GM18508 (cell line): ENCODE results near the gene ETS2.

ENCODE experiments used
- ATAC-seq: cut with Tn5 transposase; IDR thresholded peaks from one replicate; pipeline ENCODE4 v1.9.1; 2021; ENCODE audit warnings: moderate number of reproducible peaks; ENCODE audit not compliant: insufficient read depth, unreplicated experiment

Gene ETS2

DNA sequence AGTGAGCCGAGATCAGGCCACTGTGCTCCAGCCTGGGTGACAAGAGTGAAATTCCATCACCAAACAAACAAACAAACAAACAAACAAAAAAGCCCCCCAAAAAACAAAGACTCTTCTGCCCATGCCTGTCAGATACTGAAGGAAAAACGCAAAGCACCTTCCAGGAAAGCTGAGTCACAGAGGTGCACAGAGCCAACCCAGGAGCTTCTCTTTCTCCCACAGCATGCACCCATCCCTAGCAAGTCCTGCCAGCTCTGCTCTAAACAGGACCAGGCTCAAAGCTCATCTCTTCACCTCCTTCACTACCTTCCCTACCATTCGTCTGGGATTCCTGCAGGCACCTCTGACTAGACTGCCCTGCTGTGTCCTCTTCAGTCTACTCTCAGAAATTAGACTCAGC is 46.5 kb downstream of the ETS2 start:
- ATAC-seq: no peak

DNA sequence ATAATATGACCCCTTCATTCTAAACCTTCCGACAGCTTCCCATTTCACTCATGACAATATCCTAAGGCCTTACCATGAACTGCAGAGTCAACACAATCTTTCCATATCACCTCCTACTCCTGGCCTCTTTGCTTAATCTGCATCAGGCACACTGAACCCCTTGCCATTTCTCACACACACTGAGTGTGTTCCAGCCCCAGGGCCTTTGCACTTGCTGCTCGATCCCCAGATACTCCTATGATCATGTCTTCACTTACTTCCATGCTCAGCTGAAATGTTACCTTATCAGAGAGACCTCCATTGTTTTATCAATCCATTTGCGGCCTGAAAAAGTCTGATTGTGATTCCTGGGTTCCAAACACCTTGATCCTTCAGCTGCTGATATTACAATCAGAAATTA is 47.0 kb downstream of the ETS2 start:
- no peak for ATAC-seq

DNA sequence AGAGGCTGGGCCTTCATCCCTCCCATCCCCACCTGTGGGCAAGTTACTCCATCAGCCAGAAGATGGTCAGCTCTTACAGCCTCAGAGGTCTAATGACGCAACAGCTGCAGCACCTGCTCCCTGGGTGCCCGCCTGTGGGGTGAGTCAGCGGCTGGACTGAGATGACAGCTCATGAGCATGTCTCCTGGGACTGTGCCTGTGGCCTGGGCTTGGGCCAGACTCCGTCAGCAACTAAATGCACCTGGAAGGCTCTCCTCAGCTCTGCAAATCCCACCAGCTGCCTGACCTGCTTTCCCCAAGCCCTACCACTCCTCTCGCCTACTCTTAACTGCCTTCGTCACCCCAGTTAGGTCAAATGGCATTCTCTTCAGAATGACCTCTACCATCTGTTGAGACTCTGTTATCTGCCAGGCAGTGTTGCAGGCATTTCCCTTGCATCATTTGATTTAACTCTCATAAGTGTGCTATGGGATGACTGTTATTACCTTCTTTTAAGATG is 47.7 kb downstream of the ETS2 start:
- ATAC-seq: no peak

DNA sequence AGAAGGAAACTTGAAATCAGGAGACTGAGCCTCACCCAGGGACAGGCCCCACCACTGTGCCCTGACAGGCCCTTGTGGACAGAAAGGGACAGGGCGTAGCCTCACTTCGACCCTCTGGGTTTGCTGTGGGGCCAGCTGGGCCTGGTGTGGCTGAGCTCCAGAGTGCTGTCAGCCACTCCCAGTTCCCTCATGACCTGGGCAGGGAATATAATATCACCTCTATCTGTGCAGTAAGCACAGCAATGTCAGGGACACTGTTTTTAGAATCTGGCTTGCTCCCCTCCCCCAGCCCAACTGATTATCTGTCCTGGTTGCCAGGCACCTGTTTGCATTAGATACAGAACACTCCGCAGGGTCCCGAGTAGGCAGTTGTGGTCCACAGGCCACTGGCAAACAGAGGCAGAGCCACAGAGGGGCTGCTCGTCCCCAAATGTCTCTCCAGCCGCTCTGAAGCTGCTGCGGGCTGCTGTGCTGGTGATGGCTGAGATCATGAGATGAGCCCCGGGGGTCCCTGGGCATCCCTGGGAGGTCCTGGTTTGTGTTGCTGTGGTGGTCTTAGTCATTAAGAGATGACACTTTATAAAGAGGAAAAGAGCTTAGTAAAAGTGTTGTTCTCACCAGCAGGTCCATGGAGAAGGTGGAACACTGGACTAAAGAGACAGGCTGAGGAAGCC is 51.6 kb downstream of the ETS2 start:
- no peak for ATAC-seq

DNA sequence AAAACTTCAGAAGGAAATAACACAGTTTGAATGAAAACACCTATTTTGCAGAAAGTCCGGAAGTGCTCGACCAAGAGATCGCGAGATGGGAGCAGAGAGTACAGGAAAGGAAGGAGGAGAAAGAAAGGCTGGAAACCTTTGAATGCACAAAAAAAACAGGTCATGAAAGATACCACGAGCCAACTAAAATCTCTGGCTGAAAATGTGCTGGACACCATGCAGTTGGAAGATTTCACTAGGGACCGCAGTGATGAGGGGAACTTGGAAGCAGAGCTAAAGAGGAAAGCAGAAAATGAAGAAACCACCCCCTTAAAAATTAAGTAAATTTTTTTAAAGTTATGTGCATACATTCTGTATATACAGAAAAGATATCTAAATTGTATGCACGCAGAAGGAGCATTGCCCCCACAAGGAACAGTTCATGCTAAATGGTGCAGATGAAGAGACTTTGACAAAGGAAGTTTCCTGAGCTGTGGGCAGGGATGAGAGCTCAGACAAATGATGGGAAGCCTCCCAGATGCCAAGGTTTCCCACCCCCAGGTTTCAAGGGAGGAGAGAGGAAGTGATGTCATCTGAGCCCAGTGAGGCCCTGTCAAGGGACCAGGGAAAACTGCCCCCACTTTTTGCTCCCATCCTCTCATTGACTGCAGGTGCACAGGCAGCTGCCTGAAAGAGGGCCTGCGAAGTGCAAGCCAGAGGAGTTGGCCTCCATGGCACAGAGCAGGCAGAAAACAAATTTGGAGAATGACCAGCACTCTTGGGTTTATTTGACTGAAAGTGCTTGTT is 52.5 kb downstream of the ETS2 start:
- no peak for ATAC-seq

DNA sequence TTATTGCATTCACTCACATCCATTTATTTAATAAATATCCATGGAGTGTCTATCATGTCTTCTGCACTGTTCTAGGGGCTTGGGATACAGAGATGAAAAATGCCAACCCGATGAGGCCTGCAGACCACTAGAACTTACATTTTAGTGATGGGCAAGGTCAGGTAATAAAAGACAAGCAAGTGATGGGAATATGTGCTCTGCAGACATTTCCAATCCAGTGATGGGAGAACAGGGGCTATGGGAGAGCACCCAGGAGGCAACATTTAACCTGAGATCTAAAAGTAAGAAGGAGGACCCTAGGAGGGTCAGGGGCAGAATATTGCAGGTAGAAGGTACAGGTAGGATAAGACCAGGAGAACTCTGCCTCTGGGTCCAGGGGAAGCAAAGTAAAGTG is 53.1 kb downstream of the ETS2 start:
- no peak for ATAC-seq

DNA sequence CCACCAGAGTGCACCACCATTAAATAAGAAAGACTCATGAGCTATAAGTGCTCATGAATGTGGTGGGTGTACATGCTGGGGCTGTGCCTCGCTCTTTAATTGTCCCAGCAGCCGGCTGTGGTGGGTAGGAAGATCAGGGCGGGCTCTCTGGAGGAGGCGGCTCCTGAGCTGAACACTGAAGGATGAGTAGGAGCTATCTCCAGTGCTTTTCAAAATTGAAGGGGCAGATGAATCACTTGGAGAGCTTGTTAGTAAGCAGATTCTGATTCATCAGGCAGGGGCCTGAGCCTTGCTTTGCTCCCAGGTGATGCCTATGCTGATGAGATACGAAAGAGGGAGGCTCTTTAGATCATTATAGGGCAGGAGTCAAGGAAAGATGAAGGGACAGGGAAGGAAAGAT is 54.1 kb downstream of the ETS2 start:
- ATAC-seq: no peak

DNA sequence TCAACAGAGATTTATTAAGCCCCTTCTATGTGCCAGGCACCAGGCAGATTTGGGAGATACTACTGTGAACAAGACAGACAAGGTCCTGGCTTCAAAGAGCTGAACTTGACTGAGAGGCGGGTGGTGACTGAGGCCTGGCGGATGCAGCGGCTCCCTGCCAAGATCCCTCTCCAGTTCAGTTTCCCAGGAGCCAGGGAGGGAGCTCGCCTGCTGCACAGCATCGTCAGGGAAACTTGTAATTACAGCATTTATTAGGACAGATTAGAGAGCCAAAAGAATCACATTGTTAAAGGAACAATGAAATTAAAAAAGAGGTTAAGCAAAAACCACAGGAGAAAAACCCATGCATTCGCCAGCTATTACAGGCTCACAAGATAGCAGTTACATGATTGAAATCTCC is 55.3 kb downstream of the ETS2 start:
- ATAC-seq: no peak

DNA sequence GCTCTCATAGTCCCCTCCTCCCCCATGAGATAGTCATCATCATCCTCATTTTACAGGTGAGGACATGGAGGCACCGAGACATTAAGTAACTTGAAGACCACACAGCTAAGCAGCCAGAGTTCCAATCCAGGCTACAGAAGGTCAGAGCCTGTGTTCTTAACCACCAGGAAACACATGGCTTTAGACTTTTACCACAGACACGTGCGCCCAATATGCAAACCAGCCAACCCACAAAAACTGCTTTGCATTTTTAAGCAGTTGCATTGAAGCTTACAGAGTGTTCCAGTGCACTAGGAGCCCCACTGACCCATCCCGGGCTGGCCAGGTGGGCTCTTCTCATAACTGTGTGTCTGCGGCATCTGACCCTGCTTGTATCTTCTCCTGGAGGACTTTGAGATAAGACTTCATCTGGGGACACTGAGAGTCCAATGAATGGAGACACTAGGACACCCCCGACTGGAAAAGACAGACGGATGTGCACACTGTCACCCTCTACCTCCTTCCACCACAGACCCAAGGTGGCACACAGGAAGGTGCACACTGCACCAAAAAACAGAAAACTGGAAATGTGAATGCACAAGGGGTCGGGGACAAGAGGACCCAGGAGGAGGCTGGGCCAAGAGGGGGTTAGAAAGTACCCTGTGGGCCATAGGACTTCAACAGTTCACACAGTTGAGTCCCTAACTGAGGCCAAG is 56.4 kb downstream of the ETS2 start:
- peak; percentile 81 for ATAC-seq

DNA sequence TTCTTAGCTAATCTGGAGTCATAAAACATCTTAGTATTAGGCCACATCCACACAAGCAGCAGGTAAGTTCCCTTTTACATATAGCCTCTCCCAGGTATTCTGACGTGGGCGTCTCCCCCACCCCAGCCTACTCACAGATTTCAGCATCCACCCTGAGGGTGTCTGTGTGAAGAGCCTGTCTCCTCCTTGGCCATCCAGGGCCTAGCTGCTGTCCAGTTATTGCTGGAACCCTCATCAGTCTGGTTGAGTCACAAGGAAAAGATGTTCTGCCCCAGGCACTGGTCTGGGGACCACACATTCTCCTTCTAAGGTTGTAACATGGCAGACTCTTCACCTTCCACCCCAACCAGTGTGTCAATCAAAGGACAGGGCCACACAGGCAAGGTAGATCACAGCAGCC is 57.6 kb downstream of the ETS2 start:
- no peak for ATAC-seq

DNA sequence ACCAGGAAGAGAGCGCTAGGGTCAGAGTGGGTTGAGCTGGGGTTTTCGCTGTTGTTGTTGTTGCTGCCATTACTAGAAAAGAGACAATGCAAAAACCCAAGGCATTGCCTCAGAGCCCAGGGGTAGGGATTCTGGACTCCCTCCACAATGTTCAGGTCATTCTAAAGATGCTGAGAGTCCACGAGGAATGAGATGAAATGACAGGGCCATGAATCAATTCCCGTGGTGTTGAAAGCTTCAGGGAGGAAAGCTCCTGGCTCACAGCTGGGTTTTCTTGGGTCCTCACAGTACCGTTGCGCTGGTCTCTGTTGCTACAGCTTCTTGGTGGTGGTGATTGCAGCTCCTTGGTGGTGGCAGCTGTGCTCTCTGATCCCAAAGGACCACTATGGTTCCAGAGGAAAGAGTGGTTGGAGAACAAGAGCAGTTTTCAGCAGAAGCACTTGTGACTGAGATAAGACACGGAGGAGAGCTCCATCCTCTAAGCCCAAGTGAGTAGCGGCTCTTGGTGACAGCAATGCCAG is 58.2 kb downstream of the ETS2 start:
- no peak for ATAC-seq

DNA sequence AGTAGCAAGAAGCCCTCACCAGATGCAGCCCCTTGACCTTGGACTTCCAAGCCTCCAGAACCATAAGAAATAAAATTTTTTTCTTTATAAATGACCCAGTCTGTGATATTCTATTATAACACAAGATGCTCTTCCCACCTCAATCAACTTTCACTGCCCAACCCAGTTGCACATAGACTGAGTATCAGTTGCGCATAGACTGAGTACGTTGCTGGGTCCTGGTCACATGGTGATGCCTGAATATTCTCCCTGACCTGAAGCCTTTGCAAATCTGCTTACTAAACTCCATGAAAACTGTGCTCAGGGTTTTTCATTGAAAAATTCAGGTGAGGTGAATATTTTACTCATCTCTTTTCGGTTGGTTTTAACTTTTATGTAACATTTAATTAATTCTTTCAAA is 59.2 kb downstream of the ETS2 start:
- ATAC-seq: no peak

DNA sequence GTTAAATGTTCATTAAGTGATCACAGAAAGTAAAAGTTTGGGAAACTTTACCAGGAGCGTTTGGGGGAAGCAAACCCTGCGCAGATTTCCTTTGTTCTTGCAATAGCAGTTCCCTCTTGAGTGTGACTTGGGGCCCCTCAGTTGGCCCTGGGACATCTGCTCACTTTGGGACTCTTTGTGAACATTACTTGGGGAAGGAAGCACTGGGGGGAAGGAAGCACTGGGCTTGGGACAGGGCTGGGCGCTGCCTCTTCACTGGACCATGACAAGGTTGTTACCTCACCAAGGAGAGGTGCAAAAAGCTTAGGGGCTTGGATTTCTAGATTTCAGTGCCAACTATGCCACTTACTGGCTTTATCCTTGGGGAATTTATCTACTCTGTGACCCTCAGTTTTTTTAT is 63.5 kb downstream of the ETS2 start:
- ATAC-seq: no peak

DNA sequence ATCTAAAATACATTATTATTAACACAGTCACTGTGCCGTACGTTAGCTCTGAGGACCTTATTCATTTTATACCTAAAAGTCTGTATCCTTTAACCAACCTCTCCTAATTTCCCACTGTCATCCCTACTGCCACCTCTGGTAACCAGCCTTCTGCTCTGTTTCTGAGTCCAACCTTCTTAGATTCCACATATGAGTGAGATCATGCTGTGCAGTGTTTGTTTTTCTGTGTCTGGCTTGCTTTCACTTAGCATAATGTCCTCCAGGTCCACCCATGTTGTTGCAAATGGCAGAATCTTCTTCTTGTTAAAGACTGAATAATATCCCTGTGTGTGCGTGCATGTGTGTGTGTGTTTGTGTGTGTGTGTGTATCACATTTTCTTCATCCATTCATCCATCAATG is 64.2 kb downstream of the ETS2 start:
- no peak for ATAC-seq
